ENCODE results near the gene NANP.
"Not testable (repeated sequence)": the region's sequence is repeated elsewhere in the genome, so short reads cannot be mapped to it uniquely, and the experiment has no call there.

The NANP gene

GRCh38 chr20:25584905-25585704, 38.7 kb downstream of the NANP start, which contains the start of gene NINL:
Gene NINL, minus strand, starts transcription at chr20:25585531. Its CDS starts 58,944 bp downstream, at chr20:25526587.
- POLR2A ChIA-PET = no interaction called here
- TF ChIP-seq, protein P1, sequence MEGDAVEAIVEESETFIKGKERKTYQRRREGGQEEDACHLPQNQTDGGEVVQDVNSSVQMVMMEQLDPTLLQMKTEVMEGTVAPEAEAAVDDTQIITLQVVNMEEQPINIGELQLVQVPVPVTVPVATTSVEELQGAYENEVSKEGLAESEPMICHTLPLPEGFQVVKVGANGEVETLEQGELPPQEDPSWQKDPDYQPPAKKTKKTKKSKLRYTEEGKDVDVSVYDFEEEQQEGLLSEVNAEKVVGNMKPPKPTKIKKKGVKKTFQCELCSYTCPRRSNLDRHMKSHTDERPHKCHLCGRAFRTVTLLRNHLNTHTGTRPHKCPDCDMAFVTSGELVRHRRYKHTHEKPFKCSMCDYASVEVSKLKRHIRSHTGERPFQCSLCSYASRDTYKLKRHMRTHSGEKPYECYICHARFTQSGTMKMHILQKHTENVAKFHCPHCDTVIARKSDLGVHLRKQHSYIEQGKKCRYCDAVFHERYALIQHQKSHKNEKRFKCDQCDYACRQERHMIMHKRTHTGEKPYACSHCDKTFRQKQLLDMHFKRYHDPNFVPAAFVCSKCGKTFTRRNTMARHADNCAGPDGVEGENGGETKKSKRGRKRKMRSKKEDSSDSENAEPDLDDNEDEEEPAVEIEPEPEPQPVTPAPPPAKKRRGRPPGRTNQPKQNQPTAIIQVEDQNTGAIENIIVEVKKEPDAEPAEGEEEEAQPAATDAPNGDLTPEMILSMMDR (IDR thresholded peaks at IDR 0.05; ENCODE audit: insufficient read depth, low read length, missing control alignments) = no peak
- peak within 1 kb of the TSS; percentile 68 for H3K4me3 ChIP-seq (ENCODE audit: low read depth, low read length)
- no peak for DNase-seq (ENCODE audit: low read depth, low spot score)
- CTCF ChIA-PET = no interaction called here

DNA sequence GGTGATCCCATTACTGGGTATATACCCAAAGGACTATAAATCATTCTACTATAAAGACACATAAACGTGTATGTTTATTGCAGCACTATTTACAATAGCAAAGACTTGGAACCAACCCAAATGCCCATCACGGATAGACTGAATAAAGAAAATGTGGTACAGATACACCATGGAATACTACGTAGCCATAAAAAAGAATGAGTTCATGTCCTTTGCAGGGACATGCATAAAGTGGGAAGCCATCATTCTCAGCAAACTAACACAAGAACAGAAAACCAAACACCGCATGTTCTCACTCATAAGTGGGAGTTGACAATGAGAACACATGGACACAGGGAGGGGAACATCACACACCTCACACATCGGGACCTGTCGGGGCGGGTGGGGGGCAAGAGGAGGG, 40.2 kb downstream of the NANP start:
- POLR2A ChIA-PET; DNase-seq (ENCODE audit: low read depth, low spot score); H3K4me3 ChIP-seq (ENCODE audit: low read depth, low read length); CTCF ChIA-PET: not testable (repeated sequence)

GRCh38 chr20:25580711-25581110, 43.1 kb downstream of the NANP start:
- TF ChIP-seq, protein P1 (IDR thresholded peaks at IDR 0.05; ENCODE audit: insufficient read depth, low read length, missing control alignments) = no peak
- ChIA-PET POLR2A (interaction anchor here (0.7 kb wide), 1 partner anchor 17 kb away, joined by 3 read pairs; no protein-coding TSS in a partner anchor), CTCF (interaction anchor here (1.2 kb wide), 1 partner anchor 35 kb away, joined by 3 read pairs; no protein-coding TSS in a partner anchor)
- no peak for DNase-seq (ENCODE audit: low read depth, low spot score)
- no peak overlapping the region for H3K4me3 ChIP-seq (ENCODE audit: low read depth, low read length)

DNA sequence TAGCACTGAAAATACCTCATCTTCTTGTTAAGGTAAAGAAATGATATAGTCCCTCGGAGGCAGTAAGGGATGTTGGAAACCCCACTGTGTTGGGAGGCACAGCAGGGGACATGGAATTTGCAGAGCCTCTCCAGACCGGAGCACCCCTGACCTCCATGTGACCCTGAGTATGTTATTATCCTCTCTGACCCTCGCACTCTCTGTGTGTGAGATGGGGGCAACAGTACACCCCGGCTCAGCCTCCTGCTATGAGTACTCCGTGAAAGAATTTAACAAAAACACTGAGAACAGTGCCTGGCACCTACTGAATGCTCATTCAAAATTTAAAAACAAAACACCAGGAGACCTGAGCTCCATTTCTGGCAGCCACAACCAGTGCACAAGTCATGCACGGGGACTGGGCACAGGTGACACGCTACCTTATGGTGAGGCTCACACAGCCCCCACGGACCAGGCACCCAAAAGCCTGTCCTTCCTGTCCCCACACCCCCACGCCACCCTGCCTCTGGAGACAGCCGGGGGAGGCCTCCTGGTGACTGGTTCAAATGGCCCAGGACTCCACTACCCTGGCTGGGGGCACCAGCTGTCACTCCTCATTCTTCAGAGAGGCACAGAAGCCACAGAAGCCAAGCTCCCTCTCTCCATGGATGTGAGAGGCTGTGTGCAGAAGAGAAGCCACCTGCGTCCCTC, 44.6 kb downstream of the NANP start:
- TF ChIP-seq, protein P1 (IDR thresholded peaks at IDR 0.05; ENCODE audit: insufficient read depth, low read length, missing control alignments) = no peak
- POLR2A ChIA-PET = no interaction called here
- CTCF ChIA-PET = no interaction called here
- DNase-seq (ENCODE audit: low read depth, low spot score) = no peak
- H3K4me3 ChIP-seq (ENCODE audit: low read depth, low read length) = no peak overlapping the region

DNA sequence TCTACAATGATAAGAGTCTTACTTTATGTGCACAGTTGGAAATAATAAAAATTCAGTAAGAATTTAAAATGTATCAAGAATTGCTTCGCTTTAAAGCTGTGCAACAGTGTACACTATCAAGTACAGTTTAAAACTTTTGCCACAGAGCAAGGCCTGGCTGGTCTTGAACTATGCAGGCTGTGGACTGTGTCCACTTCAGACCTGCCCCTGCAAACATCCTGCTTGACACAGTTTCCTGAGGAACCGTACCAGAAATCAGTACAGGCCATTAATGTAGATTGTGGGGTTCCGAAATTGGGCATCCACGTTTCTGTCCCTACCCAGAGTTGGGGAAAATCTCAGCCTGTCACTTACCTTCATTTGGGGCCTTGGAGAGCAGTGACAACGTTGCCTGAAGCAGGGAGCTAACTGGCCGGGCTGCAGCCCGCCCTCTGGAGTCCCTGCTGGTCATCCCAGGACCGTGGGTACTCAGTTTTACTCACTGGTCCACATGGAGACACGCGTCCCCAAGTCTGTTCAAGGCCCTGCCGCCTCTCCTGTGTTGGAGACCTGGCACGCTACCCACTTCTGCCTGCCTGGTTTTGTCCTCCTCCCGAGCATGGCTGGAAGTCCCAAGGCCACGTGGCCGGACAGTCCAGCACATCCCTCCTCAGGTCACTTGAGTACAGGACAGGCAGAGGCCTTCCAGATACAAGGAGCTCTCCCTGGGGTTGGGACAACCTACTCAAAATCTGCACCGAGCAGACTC, 46.9 kb downstream of the NANP start:
- TF ChIP-seq, protein P1 (IDR thresholded peaks at IDR 0.05; ENCODE audit: insufficient read depth, low read length, missing control alignments) = no peak
- ChIA-PET CTCF (interaction anchor here (0.7 kb wide), 1 partner anchor 37 kb away, joined by 3 read pairs; no protein-coding TSS in a partner anchor), POLR2A (no interaction called here)
- DNase-seq (ENCODE audit: low read depth, low spot score) = no peak
- H3K4me3 ChIP-seq (ENCODE audit: low read depth, low read length) = no peak overlapping the region

DNA sequence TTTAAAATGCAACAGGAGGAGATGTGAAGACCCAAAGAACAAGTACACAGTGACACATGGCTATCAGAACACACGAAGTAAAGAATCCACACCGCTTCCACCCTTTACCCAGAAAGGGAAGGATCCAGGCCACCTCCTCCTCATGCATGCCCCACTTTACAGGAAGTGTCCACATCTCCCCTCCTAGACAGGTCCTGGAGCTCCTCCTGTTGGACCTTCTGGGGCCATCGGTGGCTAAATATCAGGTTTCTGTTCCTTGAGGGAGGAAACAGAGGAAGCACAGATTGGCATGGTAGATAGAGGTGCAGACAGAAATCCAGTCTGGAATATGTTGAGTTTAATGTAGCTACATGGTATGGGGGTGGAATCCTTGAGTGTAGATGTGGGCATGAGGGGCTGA, 49.4 kb downstream of the NANP start:
- ChIA-PET CTCF (no interaction called here), POLR2A (no interaction called here)
- H3K4me3 ChIP-seq (ENCODE audit: low read depth, low read length) = no peak overlapping the region
- TF ChIP-seq, protein P1 (IDR thresholded peaks at IDR 0.05; ENCODE audit: insufficient read depth, low read length, missing control alignments) = peak; percentile 25
- no peak for DNase-seq (ENCODE audit: low read depth, low spot score)

Data from AG04449 (cell line).